Heart left ventricle (tissue), 13 donors: Measurements from ENCODE around the gene EXD3.

Source experiments
- POLR2A ChIP-seq, 2 donors: fragments of 450-650 bp; IDR thresholded peaks; one replicate each; pipeline ENCODE4 v1.6.1; 2017; ENCODE audit warnings: antibody characterized with exemption in 2 of 2, mild to moderate bottlenecking in 2 of 2, moderate library complexity in 2 of 2
- TF ChIP-seq, protein P1 (sequence below), 12 donors: fragments of 200-600 bp; sonication (generic) in 4 of 12; IDR thresholded peaks; one replicate each; pipeline versions ENCODE4 v1.5.0 to v1.8.0; 2018 to 2022; ENCODE audit warnings: antibody characterized with exemption in 12 of 12, mild to moderate bottlenecking in 5 of 12
- donor health status: ischemic (EF 13 %, LVEDD 7.1; RV severe dilation, severe dysfunction).
- donor health status: DM: no; HTN: yes; CAD: no.
- donor health status: DM: no; HTN: no; CAD: no.
- donor health status: ischemic (EF 25% LVEDD 6.9; RV normal size, moderate dysfunction).
- donor health status: ischemic (EF 25% LVEDD 5.7; RV mildly dilated, moderate dysfunction).
- donor health status: ischemic (EF 35%, LVEDD 5.7; RV mildly dilated, moderate dysfunction).
- donor health status: nonischemic (EF 11% LVEDD 7.7; RV severe dilation, severe dysfunction).
- donor health status: DM: yes; HTN: yes; CAD: no.
- donor health status: PGD.
- donor health status: ischemic (EF 29% LVEDD 5.4; RV normal size, mild dysfunction).
- donor health status: nonischemic (EF 23%, LVEDD 6.1; RV moderate dilation, normal function).

DNA sequence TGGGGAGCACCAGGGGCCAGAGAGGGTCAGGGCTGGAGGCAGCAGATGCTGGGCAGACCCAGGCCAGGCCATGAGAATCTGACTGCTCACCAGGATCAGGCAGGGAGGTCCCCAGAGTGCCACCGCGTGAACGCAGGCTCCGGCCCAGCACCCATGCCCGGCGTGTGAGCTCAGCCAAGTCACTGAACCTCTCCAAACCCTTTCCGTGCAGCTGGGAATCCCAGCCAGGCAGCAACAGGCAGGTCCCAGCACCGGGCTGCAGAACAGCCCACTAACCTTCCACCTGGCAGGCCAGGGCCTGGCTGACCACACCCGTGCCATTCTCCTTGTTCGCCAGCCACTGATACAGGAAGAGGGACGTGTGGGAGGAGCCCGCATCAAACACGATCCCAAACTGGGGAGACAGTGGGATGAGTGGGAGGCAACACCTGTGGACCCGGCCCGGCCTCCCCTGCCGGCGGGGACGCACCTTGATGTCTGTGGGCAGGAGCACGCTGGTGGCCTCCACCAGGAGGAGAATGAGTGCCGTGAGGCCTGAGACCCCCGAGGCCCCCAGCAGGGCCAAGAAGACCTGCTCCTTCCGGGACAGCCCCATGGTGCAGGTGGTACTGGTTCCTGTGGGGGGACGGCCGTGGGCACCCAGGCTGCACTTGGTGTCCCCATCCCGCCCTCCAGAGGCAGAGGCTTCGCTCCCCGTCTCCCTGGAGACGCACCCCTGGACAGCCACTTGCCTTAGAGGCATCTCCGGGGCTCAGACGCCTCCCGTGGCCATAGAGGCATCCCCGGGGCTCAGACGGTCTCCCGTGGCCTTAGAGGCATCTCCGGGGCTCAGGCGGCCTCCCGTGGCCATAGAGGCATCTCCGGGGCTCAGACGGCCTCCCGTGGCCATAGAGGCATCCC lies 15.0 kb upstream of the EXD3 start:
- TF ChIP-seq POLR2A (IDR thresholded peaks at IDR 0.05) = no peak
- TF ChIP-seq, protein P1, sequence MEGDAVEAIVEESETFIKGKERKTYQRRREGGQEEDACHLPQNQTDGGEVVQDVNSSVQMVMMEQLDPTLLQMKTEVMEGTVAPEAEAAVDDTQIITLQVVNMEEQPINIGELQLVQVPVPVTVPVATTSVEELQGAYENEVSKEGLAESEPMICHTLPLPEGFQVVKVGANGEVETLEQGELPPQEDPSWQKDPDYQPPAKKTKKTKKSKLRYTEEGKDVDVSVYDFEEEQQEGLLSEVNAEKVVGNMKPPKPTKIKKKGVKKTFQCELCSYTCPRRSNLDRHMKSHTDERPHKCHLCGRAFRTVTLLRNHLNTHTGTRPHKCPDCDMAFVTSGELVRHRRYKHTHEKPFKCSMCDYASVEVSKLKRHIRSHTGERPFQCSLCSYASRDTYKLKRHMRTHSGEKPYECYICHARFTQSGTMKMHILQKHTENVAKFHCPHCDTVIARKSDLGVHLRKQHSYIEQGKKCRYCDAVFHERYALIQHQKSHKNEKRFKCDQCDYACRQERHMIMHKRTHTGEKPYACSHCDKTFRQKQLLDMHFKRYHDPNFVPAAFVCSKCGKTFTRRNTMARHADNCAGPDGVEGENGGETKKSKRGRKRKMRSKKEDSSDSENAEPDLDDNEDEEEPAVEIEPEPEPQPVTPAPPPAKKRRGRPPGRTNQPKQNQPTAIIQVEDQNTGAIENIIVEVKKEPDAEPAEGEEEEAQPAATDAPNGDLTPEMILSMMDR (IDR thresholded peaks at IDR 0.05) = no peak
